GM12873 (cell line): ENCODE measurements around the gene FBN2.

Experiments used
- CTCF ChIP-seq: IDR thresholded peaks from 2 replicates; pipeline ENCODE4 v1.5.1; 2012; ENCODE audit warnings: low read depth, mild to moderate bottlenecking, moderate library complexity, low read length, control low read depth; ENCODE audit not compliant: insufficient read depth; ENCODE audit errors: missing control alignments

Gene FBN2

GRCh38 chr5:128466980-128467379 lies 71.1 kb downstream of the FBN2 start:
- no peak for TF ChIP-seq CTCF

GRCh38 chr5:128466554-128466953 lies 71.5 kb downstream of the FBN2 start:
- no peak for TF ChIP-seq CTCF

- TF ChIP-seq CTCF: no peak
These were observed 73.4 kb downstream of the FBN2 start for GRCh38 chr5:128464596-128464995.

GRCh38 chr5:128462330-128462729 lies 75.7 kb downstream of the FBN2 start:
- TF ChIP-seq CTCF: no peak

- no peak for TF ChIP-seq CTCF
These were observed 82.1 kb downstream of the FBN2 start for GRCh38 chr5:128455841-128456361.

- TF ChIP-seq CTCF: no peak
These were observed 84.9 kb downstream of the FBN2 start for GRCh38 chr5:128453121-128453520.

- TF ChIP-seq CTCF: no peak
These were observed 96.1 kb downstream of the FBN2 start for GRCh38 chr5:128441941-128442350.
